Tibial nerve (tissue), 4 donors: ENCODE results near the gene RFXAP. TPM values are rescaled to one million over a fixed set of nuclear protein-coding genes. Genes with fewer than 3 reads are reported as not detected.
"Not testable (repeated sequence)": the region's sequence is repeated elsewhere in the genome, so short reads cannot be mapped to it uniquely, and the experiment has no call there.

Source experiments
- DNase-seq, 2 donors: peaks; one replicate each; pipeline ENCODE4 v3.0.0-alpha.2; 2019; ENCODE audit warnings: low spot score in 2 of 2
- H3K27ac ChIP-seq, 4 donors: fragments of 200-600 bp; sonication (generic) in 3 of 4; one replicate each; pipeline ENCODE4 v1.5.1; 2017 to 2019; ENCODE audit warnings: mild to moderate bottlenecking in 1 of 4
- H3K27me3 ChIP-seq, 2 donors: fragments of 200-600 bp; sonication (generic) in 1 of 2; one replicate each; pipeline versions ENCODE4 v1.5.1 to v1.6.0; 2017 to 2019
- H3K36me3 ChIP-seq, 3 donors: fragments of 200-600 bp; sonication (generic); one replicate each; pipeline ENCODE4 v1.5.1; 2018 to 2019
- H3K4me1 ChIP-seq, 4 donors: fragments of 200-600 bp; sonication (generic) in 3 of 4; one replicate each; pipeline ENCODE4 v1.5.1; 2017 to 2019
- H3K4me3 ChIP-seq, 4 donors: fragments of 200-600 bp; sonication (generic) in 3 of 4; one replicate each; pipeline ENCODE4 v1.5.1; 2017 to 2019; ENCODE audit warnings: mild to moderate bottlenecking in 1 of 4, moderate library complexity in 1 of 4
- H3K9me3 ChIP-seq, 4 donors: fragments of 200-600 bp; sonication (generic) in 3 of 4; one replicate each; pipeline ENCODE4 v1.5.1; 2017 to 2019
- EP300 ChIP-seq, 2 donors: sonication (generic); formaldehyde crosslinking; IDR thresholded peaks; one replicate each; pipeline ENCODE4 v1.6.1; 2017; ENCODE audit warnings: antibody characterized with exemption in 2 of 2, mild to moderate bottlenecking in 1 of 2
- POLR2A ChIP-seq, 2 donors: fragments of 450-650 bp; IDR thresholded peaks; one replicate each; pipeline ENCODE4 v1.6.1; 2017; ENCODE audit warnings: antibody characterized with exemption in 2 of 2, mild to moderate bottlenecking in 2 of 2, moderate library complexity in 2 of 2
- WGBS, 2 donors: methylation state at CpG; one replicate each; pipeline ENCODE4 v1.1.5; 2018; 5-methylcytosine and 5-hydroxymethylcytosine counted together
- total RNA-seq, 4 donors: library from RNA; depleted of rRNA; stranded (reverse); fragments of >200 nt; gene quantifications; one replicate each; pipeline ENCODE4 v1.1.0, GENCODE V29; 2016
- TF ChIP-seq, protein P1 (sequence below), 5 experiments: fragments of 200-600 bp in 3 of 5; fragments of 450-650 bp in 2 of 5; sonication (generic) in 3 of 5; IDR thresholded peaks; one replicate each; pipeline ENCODE4 v1.5.1; 2016 to 2019; ENCODE audit warnings: antibody characterized with exemption in 5 of 5, mild to moderate bottlenecking in 3 of 5, moderate library complexity in 2 of 5

The RFXAP gene
- total RNA-seq, 4 donors from 2014 or later = 4.8 to 12.9 (median 5.9) TPM

DNA sequence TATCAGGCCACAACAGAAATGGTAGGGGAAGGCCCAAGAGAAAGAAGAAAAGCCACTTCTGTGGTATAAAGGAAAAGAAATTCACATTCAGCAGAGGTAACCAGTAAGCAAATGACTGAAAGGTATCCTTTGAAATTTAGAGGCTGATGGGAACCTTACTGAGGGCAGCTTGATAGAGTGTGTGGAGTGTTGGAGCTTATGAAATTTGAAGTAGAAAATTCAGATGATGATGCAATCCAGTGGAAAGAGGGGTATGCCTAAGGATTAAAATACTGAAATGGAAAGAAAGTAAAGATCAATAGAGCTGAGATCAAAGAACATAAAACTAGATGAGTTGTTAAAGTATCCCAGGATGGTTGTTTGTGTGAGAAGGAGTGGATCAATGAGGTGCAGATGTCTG lies 42.8 kb upstream of the RFXAP start:
- Histone ChIP-seq H3K9me3 (no peaks in the 10 kb centered on the region), H3K27ac (no peak overlapping the region), H3K4me1 (no peaks in the 10 kb centered on the region), H3K27me3 (no peaks in the 10 kb centered on the region), H3K36me3 (no peaks in the 10 kb centered on the region), H3K4me3 (no peak overlapping the region)
- DNase-seq = no peak
- TF ChIP-seq EP300 (IDR thresholded peaks at IDR 0.05) = no peak
- TF ChIP-seq, protein P1, sequence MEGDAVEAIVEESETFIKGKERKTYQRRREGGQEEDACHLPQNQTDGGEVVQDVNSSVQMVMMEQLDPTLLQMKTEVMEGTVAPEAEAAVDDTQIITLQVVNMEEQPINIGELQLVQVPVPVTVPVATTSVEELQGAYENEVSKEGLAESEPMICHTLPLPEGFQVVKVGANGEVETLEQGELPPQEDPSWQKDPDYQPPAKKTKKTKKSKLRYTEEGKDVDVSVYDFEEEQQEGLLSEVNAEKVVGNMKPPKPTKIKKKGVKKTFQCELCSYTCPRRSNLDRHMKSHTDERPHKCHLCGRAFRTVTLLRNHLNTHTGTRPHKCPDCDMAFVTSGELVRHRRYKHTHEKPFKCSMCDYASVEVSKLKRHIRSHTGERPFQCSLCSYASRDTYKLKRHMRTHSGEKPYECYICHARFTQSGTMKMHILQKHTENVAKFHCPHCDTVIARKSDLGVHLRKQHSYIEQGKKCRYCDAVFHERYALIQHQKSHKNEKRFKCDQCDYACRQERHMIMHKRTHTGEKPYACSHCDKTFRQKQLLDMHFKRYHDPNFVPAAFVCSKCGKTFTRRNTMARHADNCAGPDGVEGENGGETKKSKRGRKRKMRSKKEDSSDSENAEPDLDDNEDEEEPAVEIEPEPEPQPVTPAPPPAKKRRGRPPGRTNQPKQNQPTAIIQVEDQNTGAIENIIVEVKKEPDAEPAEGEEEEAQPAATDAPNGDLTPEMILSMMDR (IDR thresholded peaks at IDR 0.05) = no peak
- TF ChIP-seq POLR2A (IDR thresholded peaks at IDR 0.05) = no peak

DNA sequence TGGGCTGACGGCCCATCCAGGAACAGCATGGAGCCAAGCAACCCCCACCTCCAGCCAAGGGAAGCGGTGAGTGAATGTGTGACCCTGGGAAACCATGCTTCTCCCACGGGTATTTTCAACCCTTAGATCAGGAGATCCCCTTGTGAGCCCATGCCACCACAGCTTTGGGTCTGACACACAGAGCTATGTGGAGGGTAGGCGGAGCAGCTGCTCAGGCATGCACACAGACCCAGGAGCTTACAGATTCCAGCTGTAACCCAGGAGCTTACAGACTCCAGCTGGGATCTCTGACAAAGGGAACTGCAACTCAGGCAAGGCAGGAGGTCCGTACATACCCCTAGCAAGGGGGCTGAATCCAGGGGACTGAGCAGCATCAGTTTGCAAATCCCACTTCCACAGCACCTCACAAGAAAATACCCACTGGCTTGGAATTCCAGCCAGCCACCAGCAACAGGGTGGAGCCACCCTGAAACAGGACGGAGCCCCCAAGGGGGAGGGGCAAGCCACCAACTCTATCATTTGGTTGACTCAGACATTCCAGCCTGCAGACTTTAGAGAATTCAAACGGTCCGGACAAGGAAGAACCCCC lies 40.8 kb upstream of the RFXAP start:
- no peaks in the 10 kb centered on the region for H3K9me3 ChIP-seq
- no peaks in the 10 kb centered on the region for H3K27me3 ChIP-seq
- WGBS, 2 donors = 21 to 41% methylated on average over 7 to 8 of the region's 8 CpGs
- no peak overlapping the region for H3K27ac ChIP-seq
- TF ChIP-seq, protein P1 (IDR thresholded peaks at IDR 0.05) = no peak
- TF ChIP-seq EP300 (IDR thresholded peaks at IDR 0.05) = no peak
- TF ChIP-seq POLR2A (IDR thresholded peaks at IDR 0.05) = no peak
- no peaks in the 10 kb centered on the region for H3K4me1 ChIP-seq
- no peak overlapping the region for H3K4me3 ChIP-seq
- H3K36me3 ChIP-seq = no peaks in the 10 kb centered on the region
- no peak for DNase-seq

DNA sequence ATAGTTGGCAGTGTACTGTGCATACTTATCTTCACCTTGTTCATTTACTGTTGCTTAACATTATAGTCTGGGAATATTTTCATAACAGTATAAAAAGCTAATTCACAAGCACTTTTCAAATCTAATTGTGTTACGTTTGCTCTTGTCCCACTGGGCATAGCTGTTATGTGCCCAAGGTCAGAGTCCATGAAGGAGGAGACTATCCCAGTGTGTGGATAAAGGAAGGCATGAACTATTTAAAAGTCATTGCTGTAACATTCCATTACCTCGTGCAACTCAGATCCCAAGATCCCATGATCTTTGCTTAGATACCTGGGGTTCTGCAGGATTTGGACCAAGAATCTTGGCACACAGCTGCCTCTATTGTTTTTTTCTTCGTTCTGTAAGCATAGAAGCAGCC lies 35.1 kb upstream of the RFXAP start:
- Histone ChIP-seq H3K27ac (no peak overlapping the region), H3K4me3 (no peak overlapping the region), H3K4me1 (no peaks in the 10 kb centered on the region), H3K9me3 (no peaks in the 10 kb centered on the region), H3K27me3 (no peaks in the 10 kb centered on the region), H3K36me3 (no peaks in the 10 kb centered on the region)
- DNase-seq = no peak
- TF ChIP-seq EP300 (IDR thresholded peaks at IDR 0.05) = no peak
- TF ChIP-seq, protein P1 (IDR thresholded peaks at IDR 0.05) = no peak
- TF ChIP-seq POLR2A (IDR thresholded peaks at IDR 0.05) = no peak
- WGBS, 2 donors = 23 to 32% methylated on average over 3 of the region's 3 CpGs

DNA sequence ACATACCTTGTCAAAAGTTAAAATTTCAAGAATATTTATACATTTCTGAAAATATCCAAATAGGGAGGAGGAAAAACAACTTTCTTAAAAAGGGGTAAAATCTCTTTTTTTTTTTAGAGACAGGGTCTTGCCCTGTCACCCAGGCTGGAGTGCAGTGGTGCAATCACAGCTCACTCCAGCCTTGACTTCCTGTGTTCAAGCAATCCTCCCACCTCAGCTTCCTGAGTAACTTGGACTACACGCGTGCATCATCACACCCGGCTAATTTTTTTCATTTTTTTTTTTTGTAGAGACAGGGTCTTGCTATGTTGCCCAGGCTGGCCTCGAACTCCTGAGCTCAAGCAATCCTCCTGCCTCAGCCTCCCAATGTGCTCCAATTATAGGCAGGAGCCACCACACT lies 32.8 kb upstream of the RFXAP start:
- 67 to 84% methylated on average over 4 of the region's 4 CpGs for WGBS, 2 donors
- not testable (repeated sequence) for H3K4me3 ChIP-seq, H3K27ac ChIP-seq, H3K4me1 ChIP-seq, DNase-seq, H3K9me3 ChIP-seq, H3K27me3 ChIP-seq, H3K36me3 ChIP-seq

DNA sequence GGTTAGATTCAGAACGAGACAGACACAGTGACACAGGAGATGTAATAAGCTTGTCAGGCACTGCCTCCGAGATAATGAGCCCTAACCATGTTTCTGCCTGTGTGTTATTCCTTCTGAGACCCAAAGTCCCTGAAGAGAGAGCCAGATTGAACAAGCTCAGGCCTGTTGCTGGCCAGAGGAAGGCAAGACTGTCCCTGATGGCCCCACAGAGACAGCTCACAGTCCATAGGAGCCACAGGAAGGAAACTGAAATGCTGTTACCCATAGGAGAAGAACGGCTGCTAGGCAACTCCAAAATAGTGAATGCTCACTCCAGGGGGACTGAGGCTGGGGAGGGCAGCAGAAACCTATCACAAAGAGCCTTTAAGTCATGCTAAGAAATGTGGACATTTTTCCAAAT lies 31.8 kb upstream of the RFXAP start:
- TF ChIP-seq POLR2A (IDR thresholded peaks at IDR 0.05) (no peak), EP300 (IDR thresholded peaks at IDR 0.05) (no peak)
- TF ChIP-seq, protein P1 (IDR thresholded peaks at IDR 0.05) = no peak
- no peak overlapping the region for H3K27ac ChIP-seq
- no peak for DNase-seq
- no peaks in the 10 kb centered on the region for H3K36me3 ChIP-seq
- H3K4me1 ChIP-seq = no peaks in the 10 kb centered on the region
- H3K4me3 ChIP-seq = no peak overlapping the region
- H3K27me3 ChIP-seq = no peaks in the 10 kb centered on the region
- no peaks in the 10 kb centered on the region for H3K9me3 ChIP-seq
- WGBS, 2 donors = 31 to 37% methylated on average over 3 of the region's 3 CpGs

- Histone ChIP-seq H3K27me3 (no peaks in the 10 kb centered on the region), H3K4me3 (no peak overlapping the region), H3K9me3 (no peaks in the 10 kb centered on the region), H3K36me3 (no peaks in the 10 kb centered on the region), H3K4me1 (no peaks in the 10 kb centered on the region), H3K27ac (no peak overlapping the region)
- TF ChIP-seq EP300 (IDR thresholded peaks at IDR 0.05) = no peak
- TF ChIP-seq, protein P1 (IDR thresholded peaks at IDR 0.05) = no peak
- no peak for TF ChIP-seq POLR2A (IDR thresholded peaks at IDR 0.05)
- DNase-seq = no peak
- 77 to 84% methylated on average over 4 of the region's 4 CpGs for WGBS, 2 donors
Measured at GRCh38 chr13:36788276-36788675, 30.7 kb upstream of the RFXAP start.
